HepG2 (cell line): ENCODE measurements around the gene TLX1.

Source experiments
- DPF2 ChIP-seq: sonication (generic); formaldehyde crosslinking; IDR thresholded peaks from 2 replicates; pipeline ENCODE4 v1.4.0; 2020; ENCODE audit warnings: mild to moderate bottlenecking, low read depth, missing genetic modification reagents, borderline replicate concordance
- MLX ChIP-seq: IDR thresholded peaks from 2 replicates; pipeline ENCODE4 v1.6.1; 2016
- RAD21 ChIP-seq: fragments of 450-650 bp; formaldehyde crosslinking; IDR thresholded peaks from 2 replicates; pipeline ENCODE4 v1.5.0; 2020; ENCODE audit warnings: mild to moderate bottlenecking
- REXO4 ChIP-seq: sonication (generic); formaldehyde crosslinking; IDR thresholded peaks from 2 replicates; pipeline ENCODE4 v1.8.0; 2022; ENCODE audit warnings: missing genetic modification reagents, mild to moderate bottlenecking, borderline replicate concordance
- SNAI1 ChIP-seq: sonication (generic); formaldehyde crosslinking; IDR thresholded peaks from 2 replicates; pipeline ENCODE4 v1.5.0; 2020; ENCODE audit warnings: mild to moderate bottlenecking, missing genetic modification reagents, borderline replicate concordance

- TF ChIP-seq REXO4 (CRISPR knock-in tag) (no peak), DPF2 (no peak), MLX (CRISPR knock-in tag) (no peak), RAD21 (CRISPR knock-in tag) (no peak), SNAI1 (CRISPR knock-in tag) (no peak)
Measured at GRCh38 chr10:101120884-101121653, 10.0 kb upstream of the TLX1 start.
